Mucosa of stomach (tissue), 1 donor: ENCODE measurements around the gene MALAT1.

Source experiments
- H3K27me3 ChIP-seq: one replicate; pipeline ENCODE4 v1.7.0; 2013; ENCODE audit warnings: mild to moderate bottlenecking, low read length; ENCODE audit not compliant: control insufficient read depth, insufficient read depth
- H3K36me3 ChIP-seq: one replicate; pipeline ENCODE4 v1.7.0; 2013; ENCODE audit warnings: low read length; ENCODE audit not compliant: control insufficient read depth, insufficient read depth
- H3K4me1 ChIP-seq: one replicate; pipeline ENCODE4 v1.7.0; 2013; ENCODE audit warnings: mild to moderate bottlenecking, low read length; ENCODE audit not compliant: control insufficient read depth, insufficient read depth
- H3K4me3 ChIP-seq: one replicate; pipeline ENCODE4 v1.7.0; 2013; ENCODE audit warnings: low read length
- H3K9ac ChIP-seq: one replicate; pipeline ENCODE4 v1.7.0; 2013; ENCODE audit warnings: mild to moderate bottlenecking, low read length, moderate library complexity
- H3K9me3 ChIP-seq: one replicate; pipeline ENCODE4 v1.7.0; 2013; ENCODE audit warnings: mild to moderate bottlenecking, low read length, moderate library complexity; ENCODE audit not compliant: control insufficient read depth
- donor health status: Pancreatic carcinoma.

Gene MALAT1

GRCh38 chr11:65555693-65556231, 56.9 kb downstream of the MALAT1 start:
- Histone ChIP-seq H3K9me3 (no peaks in the 10 kb centered on the region), H3K4me1 (peaks cover 59% of the 10 kb centered on the region), H3K4me3 (no peak overlapping the region), H3K36me3 (no peaks in the 10 kb centered on the region), H3K9ac (no peak overlapping the region), H3K27me3 (no peaks in the 10 kb centered on the region)
